K562 (cell line): Measurements from ENCODE around the gene APOM. TPM values are rescaled to one million over a fixed set of nuclear protein-coding genes. Genes with fewer than 3 reads are reported as not detected.
A peak's percentile ranks its signal among the peaks of the same experiment; 100 is the strongest.

Experiments
- ARHGAP35 ChIP-seq: fragments of 450-650 bp; IDR thresholded peaks from 2 replicates; pipeline ENCODE4 v1.6.1; 2018; ENCODE audit not compliant: partially characterized antibody
- CAMTA2 ChIP-seq: fragments of 250-450 bp; sonication (Bioruptor Pico); conservative IDR thresholded peaks from 2 replicates; pipeline ENCODE4 v1.5.1; 2022
- DPF2 ChIP-seq: fragments of 450-650 bp; IDR thresholded peaks from 2 replicates; pipeline ENCODE4 v1.6.1; 2016
- GATAD2B ChIP-seq: fragments of 450-650 bp; IDR thresholded peaks from 2 replicates; pipeline ENCODE4 v1.6.1; 2017; ENCODE audit warnings: mild to moderate bottlenecking, borderline replicate concordance
- ILF3 ChIP-seq: fragments of 450-650 bp; IDR thresholded peaks from 2 replicates; pipeline ENCODE4 v1.6.1; 2018; ENCODE audit warnings: antibody characterized with exemption, mild to moderate bottlenecking, moderate library complexity, borderline replicate concordance
- MEIS2 ChIP-seq: fragments of 450-650 bp; IDR thresholded peaks from 2 replicates; pipeline ENCODE4 v1.6.1; 2014; ENCODE audit warnings: mild to moderate bottlenecking; ENCODE audit not compliant: partially characterized antibody
- NFE2 ChIP-seq: IDR thresholded peaks from 2 replicates; pipeline ENCODE4 v1.6.1; 2014; ENCODE audit warnings: antibody characterized with exemption, low read depth
- POLR3A ChIP-seq: IDR thresholded peaks from 2 replicates; pipeline ENCODE4 v1.6.1; 2011; ENCODE audit warnings: borderline replicate concordance, mild to moderate bottlenecking, moderate library complexity; ENCODE audit not compliant: insufficient read length, insufficient read depth; ENCODE audit errors: extremely low read depth
- RBFOX2 ChIP-seq: fragments of 200-400 bp; formaldehyde crosslinking; IDR thresholded peaks from 2 replicates; pipeline ENCODE4 v1.6.1; 2017; ENCODE audit warnings: low read depth, mild to moderate bottlenecking, low read length, moderate library complexity
- SLC30A9 ChIP-seq: fragments of 250-450 bp; sonication (Bioruptor Pico); IDR thresholded peaks from 2 replicates; pipeline ENCODE4 v1.8.0; 2022; ENCODE audit warnings: mild to moderate bottlenecking, moderate library complexity
- SMAD2 ChIP-seq: fragments of 150-350 bp; IDR thresholded peaks from 2 replicates; pipeline ENCODE4 v1.6.1; 2014; ENCODE audit warnings: low read depth, mild to moderate bottlenecking, low read length
- SNIP1 ChIP-seq: fragments of 450-650 bp; IDR thresholded peaks from 2 replicates; pipeline ENCODE4 v1.7.1; 2017; ENCODE audit warnings: low read depth, mild to moderate bottlenecking
- SOX6 ChIP-seq: fragments of 450-650 bp; IDR thresholded peaks from 2 replicates; pipeline ENCODE4 v1.6.1; 2014; ENCODE audit warnings: mild to moderate bottlenecking
- TGIF2 ChIP-seq: sonication (generic); formaldehyde crosslinking; IDR thresholded peaks from 2 replicates; pipeline ENCODE4 v1.8.1; 2022; ENCODE audit warnings: mild to moderate bottlenecking, missing genetic modification reagents, moderate library complexity
- YBX1 ChIP-seq: fragments of 450-650 bp; IDR thresholded peaks from 2 replicates; pipeline ENCODE4 v1.7.1; 2016; ENCODE audit warnings: mild to moderate bottlenecking
- ZNF143 ChIP-seq: sonication (generic); formaldehyde crosslinking; IDR thresholded peaks from 2 replicates; pipeline ENCODE4 v1.9.0; 2022; ENCODE audit warnings: mild to moderate bottlenecking, missing genetic modification reagents
- ZNF212 ChIP-seq: fragments of 450-650 bp; formaldehyde crosslinking; IDR thresholded peaks from 2 replicates; pipeline ENCODE4 v1.4.0; 2020; ENCODE audit warnings: mild to moderate bottlenecking
- ZNF316 ChIP-seq: fragments of 450-650 bp; IDR thresholded peaks from 2 replicates; pipeline ENCODE4 v1.6.1; 2016
- ZNF830 ChIP-seq: fragments of 250-450 bp; sonication (Bioruptor Pico); IDR thresholded peaks from 2 replicates; pipeline ENCODE4 v1.5.0; 2021; ENCODE audit warnings: mild to moderate bottlenecking
- polyA plus RNA-seq, 8 experiments: library from polyadenylated mRNA; depleted of rRNA in 4 of 8; stranded (reverse) in 5 of 8; unstranded in 3 of 8; fragments of >200 nt; fragmentation: Nextera tagmentation in 2 of 8; fragmentation: Illumina TruSeq in 1 of 8; extraction: Ambion mirVana in 2 of 8; extraction: Trizol in 1 of 8; gene quantifications; 2 replicates each; pipeline versions ENCODE4 v1.2.1 to v1.2.3, GENCODE V29; 2011 to 2014; ENCODE audit warnings: inconsistent platforms in 1 of 8, missing spikeins in 1 of 8
- total RNA-seq, 7 experiments: library from RNA; depleted of rRNA in 6 of 7; stranded (reverse); fragments of >200 nt in 6 of 7; fragmentation: Illumina TruSeq in 2 of 7; extraction: Trizol in 2 of 7; gene quantifications; 2 replicates each; pipeline versions ENCODE4 v1.2.1 to v1.2.3, GENCODE V29; 2011 to 2021; ENCODE audit warnings: low replicate concordance in 1 of 7
- TF ChIP-seq, protein P1 (sequence below): fragments of 450-650 bp; IDR thresholded peaks from 2 replicates; pipeline ENCODE4 v1.6.1; 2016; ENCODE audit warnings: mild to moderate bottlenecking
- TF ChIP-seq, protein P2 (sequence below): sonication (generic); formaldehyde crosslinking; IDR thresholded peaks from 2 replicates; pipeline ENCODE4 v1.8.0; 2022; ENCODE audit warnings: mild to moderate bottlenecking, missing genetic modification reagents, borderline replicate concordance
- TF ChIP-seq, protein P3 (sequence below), 2 experiments: fragments of 200-800 bp in 1 of 2; sonication (Bioruptor generic) in 1 of 2; sonication (generic) in 1 of 2; formaldehyde crosslinking in 1 of 2; IDR thresholded peaks in 1 of 2; conservative IDR thresholded peaks in 1 of 2; 2 replicates each; pipeline versions ENCODE4 v1.5.0 to v1.6.1; 2016 to 2020; ENCODE audit warnings: missing compliant biosample characterization in 1 of 2, missing genetic modification characterization in 1 of 2, missing genetic modification reagents in 1 of 2
- TF ChIP-seq, protein P4 (sequence below): fragments of 450-650 bp; formaldehyde crosslinking; conservative IDR thresholded peaks from 2 replicates; pipeline ENCODE4 v1.4.0; 2022; ENCODE audit warnings: mild to moderate bottlenecking, missing genetic modification characterization

APOM gene
- total and polyA plus RNA-seq, 9 of the 15 experiments (the other 6 are each of a cell fraction or from before 2014, with no cell fraction given) = 5.7 to 24.3 (median 10.4) TPM

DNA sequence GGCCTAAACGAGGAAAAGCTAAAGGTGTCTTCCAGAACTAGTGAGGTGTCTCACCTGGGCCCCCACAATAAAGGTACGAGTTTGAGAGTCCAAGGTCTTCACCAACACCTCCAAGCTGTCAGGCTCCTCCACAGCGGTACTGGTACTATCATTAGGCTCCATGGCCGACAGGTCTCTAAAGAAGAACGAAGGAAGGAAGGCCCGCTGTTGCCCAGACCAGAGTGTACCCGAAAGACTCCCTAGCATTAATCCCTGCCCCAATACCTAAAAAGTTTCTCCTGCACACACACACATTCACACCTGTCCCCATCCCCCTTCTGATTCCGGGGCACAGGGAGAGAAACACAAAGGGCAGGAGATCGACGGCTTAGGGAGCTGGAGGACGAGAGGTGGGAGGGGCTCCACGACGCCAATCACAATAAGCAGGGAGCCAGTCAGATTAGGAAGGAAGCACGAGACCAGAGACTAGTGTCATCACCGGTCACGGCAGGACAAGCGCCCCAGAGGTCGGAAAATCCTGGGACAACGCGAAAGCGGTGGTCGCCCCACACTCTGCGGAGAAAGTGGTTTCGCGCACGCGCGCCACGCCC, 4.0 kb upstream of the APOM start (continued):
- TF ChIP-seq, protein P1, sequence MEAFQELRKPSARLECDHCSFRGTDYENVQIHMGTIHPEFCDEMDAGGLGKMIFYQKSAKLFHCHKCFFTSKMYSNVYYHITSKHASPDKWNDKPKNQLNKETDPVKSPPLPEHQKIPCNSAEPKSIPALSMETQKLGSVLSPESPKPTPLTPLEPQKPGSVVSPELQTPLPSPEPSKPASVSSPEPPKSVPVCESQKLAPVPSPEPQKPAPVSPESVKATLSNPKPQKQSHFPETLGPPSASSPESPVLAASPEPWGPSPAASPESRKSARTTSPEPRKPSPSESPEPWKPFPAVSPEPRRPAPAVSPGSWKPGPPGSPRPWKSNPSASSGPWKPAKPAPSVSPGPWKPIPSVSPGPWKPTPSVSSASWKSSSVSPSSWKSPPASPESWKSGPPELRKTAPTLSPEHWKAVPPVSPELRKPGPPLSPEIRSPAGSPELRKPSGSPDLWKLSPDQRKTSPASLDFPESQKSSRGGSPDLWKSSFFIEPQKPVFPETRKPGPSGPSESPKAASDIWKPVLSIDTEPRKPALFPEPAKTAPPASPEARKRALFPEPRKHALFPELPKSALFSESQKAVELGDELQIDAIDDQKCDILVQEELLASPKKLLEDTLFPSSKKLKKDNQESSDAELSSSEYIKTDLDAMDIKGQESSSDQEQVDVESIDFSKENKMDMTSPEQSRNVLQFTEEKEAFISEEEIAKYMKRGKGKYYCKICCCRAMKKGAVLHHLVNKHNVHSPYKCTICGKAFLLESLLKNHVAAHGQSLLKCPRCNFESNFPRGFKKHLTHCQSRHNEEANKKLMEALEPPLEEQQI = no peak
- TF ChIP-seq SNIP1 (no peak), ARHGAP35 (no peak), DPF2 (no peak; the same call in 1 of the 2 replicates), POLR3A (no peak), RBFOX2 (no peak; the same call in none of the 2 replicates), ZNF212 (CRISPR knock-in tag) (no peak), GATAD2B (no peak), CAMTA2 (CRISPR knock-in tag) (no peak), TGIF2 (CRISPR knock-in tag) (no peak), NFE2 (no peak), SMAD2 (no peak), MEIS2 (peak; percentile 72), ZNF830 (CRISPR knock-in tag) (no peak), ZNF143 (peak; percentile 11; the same call in 1 of the 2 replicates), YBX1 (no peak), ILF3 (no peak), ZNF316 (no peak), SLC30A9 (0 out of 2 replicates have a peak, but pooled peaks have one; percentile 53), SOX6 (peak; percentile 73)
- TF ChIP-seq, protein P2, sequence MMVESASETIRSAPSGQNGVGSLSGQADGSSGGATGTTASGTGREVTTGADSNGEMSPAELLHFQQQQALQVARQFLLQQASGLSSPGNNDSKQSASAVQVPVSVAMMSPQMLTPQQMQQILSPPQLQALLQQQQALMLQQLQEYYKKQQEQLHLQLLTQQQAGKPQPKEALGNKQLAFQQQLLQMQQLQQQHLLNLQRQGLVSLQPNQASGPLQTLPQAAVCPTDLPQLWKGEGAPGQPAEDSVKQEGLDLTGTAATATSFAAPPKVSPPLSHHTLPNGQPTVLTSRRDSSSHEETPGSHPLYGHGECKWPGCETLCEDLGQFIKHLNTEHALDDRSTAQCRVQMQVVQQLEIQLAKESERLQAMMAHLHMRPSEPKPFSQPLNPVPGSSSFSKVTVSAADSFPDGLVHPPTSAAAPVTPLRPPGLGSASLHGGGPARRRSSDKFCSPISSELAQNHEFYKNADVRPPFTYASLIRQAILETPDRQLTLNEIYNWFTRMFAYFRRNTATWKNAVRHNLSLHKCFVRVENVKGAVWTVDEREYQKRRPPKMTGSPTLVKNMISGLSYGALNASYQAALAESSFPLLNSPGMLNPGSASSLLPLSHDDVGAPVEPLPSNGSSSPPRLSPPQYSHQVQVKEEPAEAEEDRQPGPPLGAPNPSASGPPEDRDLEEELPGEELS = no peak; the same call in 1 of the 2 replicates
- TF ChIP-seq, protein P3, sequence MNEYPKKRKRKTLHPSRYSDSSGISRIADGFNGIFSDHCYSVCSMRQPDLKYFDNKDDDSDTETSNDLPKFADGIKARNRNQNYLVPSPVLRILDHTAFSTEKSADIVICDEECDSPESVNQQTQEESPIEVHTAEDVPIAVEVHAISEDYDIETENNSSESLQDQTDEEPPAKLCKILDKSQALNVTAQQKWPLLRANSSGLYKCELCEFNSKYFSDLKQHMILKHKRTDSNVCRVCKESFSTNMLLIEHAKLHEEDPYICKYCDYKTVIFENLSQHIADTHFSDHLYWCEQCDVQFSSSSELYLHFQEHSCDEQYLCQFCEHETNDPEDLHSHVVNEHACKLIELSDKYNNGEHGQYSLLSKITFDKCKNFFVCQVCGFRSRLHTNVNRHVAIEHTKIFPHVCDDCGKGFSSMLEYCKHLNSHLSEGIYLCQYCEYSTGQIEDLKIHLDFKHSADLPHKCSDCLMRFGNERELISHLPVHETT (CRISPR knock-in tag; conservative IDR thresholded peaks at IDR 0.05 in 1 of 2, IDR thresholded peaks at IDR 0.05 in 1 of 2) = no peak
- TF ChIP-seq, protein P4, sequence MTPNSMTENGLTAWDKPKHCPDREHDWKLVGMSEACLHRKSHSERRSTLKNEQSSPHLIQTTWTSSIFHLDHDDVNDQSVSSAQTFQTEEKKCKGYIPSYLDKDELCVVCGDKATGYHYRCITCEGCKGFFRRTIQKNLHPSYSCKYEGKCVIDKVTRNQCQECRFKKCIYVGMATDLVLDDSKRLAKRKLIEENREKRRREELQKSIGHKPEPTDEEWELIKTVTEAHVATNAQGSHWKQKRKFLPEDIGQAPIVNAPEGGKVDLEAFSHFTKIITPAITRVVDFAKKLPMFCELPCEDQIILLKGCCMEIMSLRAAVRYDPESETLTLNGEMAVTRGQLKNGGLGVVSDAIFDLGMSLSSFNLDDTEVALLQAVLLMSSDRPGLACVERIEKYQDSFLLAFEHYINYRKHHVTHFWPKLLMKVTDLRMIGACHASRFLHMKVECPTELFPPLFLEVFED (CRISPR knock-in tag) = peak; percentile 56; the same call in 1 of the 2 replicates
